Subcutaneous adipose tissue (tissue), 4 donors: Measurements from ENCODE around the gene RNF149. TPM values are rescaled to one million over a fixed set of nuclear protein-coding genes. Genes with fewer than 3 reads are reported as not detected.

Source experiments
- total RNA-seq, 4 donors: library from RNA; depleted of rRNA; stranded (reverse); fragments of >200 nt; gene quantifications; one replicate each; pipeline ENCODE4 v1.1.0, GENCODE V29; 2016
- TF ChIP-seq, protein P1 (sequence below): fragments of 450-650 bp; IDR thresholded peaks from one replicate; pipeline ENCODE4 v1.5.1; 2016; ENCODE audit warnings: low read depth, mild to moderate bottlenecking, control low read depth, antibody characterized with exemption, moderate library complexity

Gene RNF149
- total RNA-seq, 4 donors from 2014 or later: 68.2 to 157 (median 84.5) TPM

GRCh38 chr2:101265893-101266499 lies 42.5 kb downstream of the RNF149 start:
- TF ChIP-seq, protein P1, sequence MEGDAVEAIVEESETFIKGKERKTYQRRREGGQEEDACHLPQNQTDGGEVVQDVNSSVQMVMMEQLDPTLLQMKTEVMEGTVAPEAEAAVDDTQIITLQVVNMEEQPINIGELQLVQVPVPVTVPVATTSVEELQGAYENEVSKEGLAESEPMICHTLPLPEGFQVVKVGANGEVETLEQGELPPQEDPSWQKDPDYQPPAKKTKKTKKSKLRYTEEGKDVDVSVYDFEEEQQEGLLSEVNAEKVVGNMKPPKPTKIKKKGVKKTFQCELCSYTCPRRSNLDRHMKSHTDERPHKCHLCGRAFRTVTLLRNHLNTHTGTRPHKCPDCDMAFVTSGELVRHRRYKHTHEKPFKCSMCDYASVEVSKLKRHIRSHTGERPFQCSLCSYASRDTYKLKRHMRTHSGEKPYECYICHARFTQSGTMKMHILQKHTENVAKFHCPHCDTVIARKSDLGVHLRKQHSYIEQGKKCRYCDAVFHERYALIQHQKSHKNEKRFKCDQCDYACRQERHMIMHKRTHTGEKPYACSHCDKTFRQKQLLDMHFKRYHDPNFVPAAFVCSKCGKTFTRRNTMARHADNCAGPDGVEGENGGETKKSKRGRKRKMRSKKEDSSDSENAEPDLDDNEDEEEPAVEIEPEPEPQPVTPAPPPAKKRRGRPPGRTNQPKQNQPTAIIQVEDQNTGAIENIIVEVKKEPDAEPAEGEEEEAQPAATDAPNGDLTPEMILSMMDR: no peak

DNA sequence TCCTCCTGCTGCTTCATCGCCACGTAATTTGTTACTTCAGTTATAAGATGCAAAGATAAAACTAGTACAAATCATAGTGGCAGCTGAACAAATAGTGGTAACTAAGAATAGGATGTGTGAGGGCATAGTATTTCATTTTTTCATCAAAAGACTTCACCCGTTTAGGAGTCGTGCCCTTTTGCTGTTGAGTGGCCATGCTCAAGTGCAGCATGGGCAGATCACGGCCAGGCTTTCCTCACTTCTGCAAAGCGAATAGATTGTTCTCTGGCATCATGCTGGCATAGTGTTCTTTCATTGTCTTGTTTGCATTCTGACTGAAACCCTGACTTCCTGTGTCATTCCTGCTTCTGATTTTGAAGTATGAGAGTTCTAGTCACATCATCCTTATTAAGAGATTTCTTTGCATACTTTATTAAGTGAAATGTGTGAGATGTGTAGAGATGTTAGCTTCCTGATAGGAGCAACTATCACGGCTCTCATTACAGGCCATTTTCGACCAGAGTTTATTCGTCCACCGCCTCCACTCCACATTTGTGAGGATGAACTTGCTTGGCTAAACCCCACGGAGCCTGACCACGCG lies 44.1 kb downstream of the RNF149 start:
- TF ChIP-seq, protein P1: no peak

DNA sequence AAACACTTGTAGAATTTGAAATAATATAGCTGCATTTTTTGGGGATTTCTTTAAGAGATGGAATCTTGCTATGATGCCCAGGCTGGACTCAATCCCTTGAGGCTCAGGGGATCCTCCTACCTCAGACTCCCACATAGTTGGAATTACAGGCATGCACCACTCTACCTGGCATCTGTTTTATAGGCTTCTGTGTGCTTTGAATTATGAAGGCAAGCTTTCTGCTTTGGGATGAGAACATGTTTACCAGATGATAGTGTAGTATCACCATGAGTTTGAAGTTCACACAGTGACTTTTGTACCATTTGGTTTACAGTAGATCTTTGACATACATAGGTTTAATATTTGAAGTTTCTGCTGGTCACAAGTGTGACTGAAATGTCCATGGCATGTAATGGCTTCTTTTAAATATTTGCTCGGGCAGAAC lies 45.1 kb downstream of the RNF149 start:
- TF ChIP-seq, protein P1: no peak

DNA sequence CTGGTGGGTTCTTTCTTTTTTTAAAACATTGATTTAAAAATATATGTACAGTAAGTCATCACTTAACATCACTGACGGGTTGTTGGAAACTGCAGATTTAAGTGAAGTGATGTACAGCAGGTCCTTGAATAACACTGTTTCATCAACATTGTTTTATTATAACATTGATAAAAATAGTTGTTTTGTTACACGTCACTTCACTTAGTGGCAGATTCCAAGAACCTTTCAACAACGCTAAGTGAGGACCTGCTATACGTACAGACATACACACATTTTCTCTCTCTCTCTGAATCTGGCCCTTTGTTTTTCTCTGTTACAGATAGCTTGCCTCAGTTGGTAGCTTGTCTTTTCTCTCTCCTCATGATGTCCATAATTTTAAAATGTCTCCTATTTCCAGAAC lies 46.4 kb downstream of the RNF149 start:
- TF ChIP-seq, protein P1: no peak

GRCh38 chr2:101258804-101259203 lies 49.7 kb downstream of the RNF149 start:
- TF ChIP-seq, protein P1: no peak

- TF ChIP-seq, protein P1: no peak
Measured at GRCh38 chr2:101256316-101256715, 52.2 kb downstream of the RNF149 start.

GRCh38 chr2:101255501-101255900 lies 53.0 kb downstream of the RNF149 start:
- TF ChIP-seq, protein P1: no peak
